HepG2 (cell line): ENCODE measurements around the gene EEFSEC. TPM values are rescaled to one million over a fixed set of nuclear protein-coding genes. Genes with fewer than 3 reads are reported as not detected.

Experiments
- ELF3 ChIP-seq: IDR thresholded peaks from 2 replicates; pipeline ENCODE4 v1.6.1; 2016; ENCODE audit warnings: missing genetic modification reagents, missing compliant biosample characterization
- IRF2 ChIP-seq: IDR thresholded peaks from 2 replicates; pipeline ENCODE4 v1.6.1; 2018; ENCODE audit warnings: missing genetic modification reagents, missing compliant biosample characterization
- MED1 ChIP-seq: sonication (generic); formaldehyde crosslinking; IDR thresholded peaks from 2 replicates; pipeline ENCODE4 v1.4.0; 2020; ENCODE audit warnings: missing genetic modification reagents
- NFKBIZ ChIP-seq: IDR thresholded peaks from 2 replicates; pipeline ENCODE4 v1.6.1; 2018; ENCODE audit warnings: missing genetic modification reagents, missing compliant biosample characterization
- NPAS2 ChIP-seq: sonication (generic); formaldehyde crosslinking; IDR thresholded peaks from 2 replicates; pipeline ENCODE4 v1.8.0; 2022; ENCODE audit warnings: mild to moderate bottlenecking, missing genetic modification reagents, borderline replicate concordance
- NR2F1 ChIP-seq, 2 experiments: fragments of 450-650 bp in 1 of 2; formaldehyde crosslinking in 1 of 2; IDR thresholded peaks; 2 replicates each; pipeline versions ENCODE4 v1.5.0 to v1.6.1; 2016 to 2020; ENCODE audit warnings: mild to moderate bottlenecking in 1 of 2, missing compliant biosample characterization in 1 of 2, missing genetic modification reagents in 1 of 2, moderate library complexity in 1 of 2
- TBL1XR1 ChIP-seq: fragments of 150-350 bp; IDR thresholded peaks from 2 replicates; pipeline ENCODE4 v1.6.1; 2014; ENCODE audit warnings: borderline replicate concordance, low read length; ENCODE audit not compliant: partially characterized antibody
- ZMYM2 ChIP-seq: sonication (generic); formaldehyde crosslinking; IDR thresholded peaks from 2 replicates; pipeline ENCODE4 v1.8.0; 2022; ENCODE audit warnings: mild to moderate bottlenecking, missing genetic modification reagents
- ZNF12 ChIP-seq: sonication (generic); formaldehyde crosslinking; IDR thresholded peaks from 2 replicates; pipeline ENCODE4 v1.5.0; 2020; ENCODE audit warnings: missing genetic modification reagents
- ZNF335 ChIP-seq: sonication (generic); formaldehyde crosslinking; IDR thresholded peaks from 2 replicates; pipeline ENCODE4 v1.4.0; 2020; ENCODE audit warnings: missing genetic modification reagents
- ZNF891 ChIP-seq: sonication (generic); formaldehyde crosslinking; IDR thresholded peaks from 2 replicates; pipeline ENCODE4 v1.5.0; 2020; ENCODE audit warnings: mild to moderate bottlenecking, missing genetic modification reagents
- polyA plus RNA-seq, 8 experiments: library from polyadenylated mRNA; depleted of rRNA in 3 of 8; stranded (reverse) in 7 of 8; unstranded in 1 of 8; fragments of >200 nt; fragmentation: Illumina TruSeq in 4 of 8; extraction: Trizol in 4 of 8; gene quantifications; 2 replicates each; pipeline versions ENCODE4 v1.2.1 to v1.2.3, GENCODE V29; 2011 to 2016; ENCODE audit warnings: low read depth in 4 of 8, missing spikeins in 1 of 8, mixed read lengths in 1 of 8; ENCODE audit not compliant: insufficient read depth in 1 of 8
- total RNA-seq, 5 experiments: library from RNA; depleted of rRNA; stranded (reverse); fragments of >200 nt; fragmentation: Illumina TruSeq; extraction: Trizol; gene quantifications; 2 replicates each; pipeline ENCODE4 v1.2.3, GENCODE V29; 2016; ENCODE audit warnings: low read depth in 1 of 5
- TF ChIP-seq, protein P1 (sequence below), 2 experiments: IDR thresholded peaks; 2 replicates each; pipeline ENCODE4 v1.6.1; 2011 to 2012; ENCODE audit warnings: low read length in 2 of 2, borderline replicate concordance in 1 of 2, low read depth in 1 of 2, mild to moderate bottlenecking in 1 of 2, moderate library complexity in 1 of 2
- TF ChIP-seq, protein P2 (sequence below): sonication (generic); formaldehyde crosslinking; IDR thresholded peaks from 2 replicates; pipeline ENCODE4 v1.4.0; 2020; ENCODE audit warnings: missing genetic modification reagents
- TF ChIP-seq, protein P3 (sequence below): sonication (generic); formaldehyde crosslinking; conservative IDR thresholded peaks from 2 replicates; pipeline ENCODE4 v1.4.0; 2020; ENCODE audit warnings: mild to moderate bottlenecking, missing genetic modification reagents, moderate library complexity

EEFSEC gene
- total and polyA plus RNA-seq, 2 of the 13 experiments (the other 11 are each of a cell fraction or from before 2014, with no cell fraction given) = 6.4 to 24.2 TPM

DNA sequence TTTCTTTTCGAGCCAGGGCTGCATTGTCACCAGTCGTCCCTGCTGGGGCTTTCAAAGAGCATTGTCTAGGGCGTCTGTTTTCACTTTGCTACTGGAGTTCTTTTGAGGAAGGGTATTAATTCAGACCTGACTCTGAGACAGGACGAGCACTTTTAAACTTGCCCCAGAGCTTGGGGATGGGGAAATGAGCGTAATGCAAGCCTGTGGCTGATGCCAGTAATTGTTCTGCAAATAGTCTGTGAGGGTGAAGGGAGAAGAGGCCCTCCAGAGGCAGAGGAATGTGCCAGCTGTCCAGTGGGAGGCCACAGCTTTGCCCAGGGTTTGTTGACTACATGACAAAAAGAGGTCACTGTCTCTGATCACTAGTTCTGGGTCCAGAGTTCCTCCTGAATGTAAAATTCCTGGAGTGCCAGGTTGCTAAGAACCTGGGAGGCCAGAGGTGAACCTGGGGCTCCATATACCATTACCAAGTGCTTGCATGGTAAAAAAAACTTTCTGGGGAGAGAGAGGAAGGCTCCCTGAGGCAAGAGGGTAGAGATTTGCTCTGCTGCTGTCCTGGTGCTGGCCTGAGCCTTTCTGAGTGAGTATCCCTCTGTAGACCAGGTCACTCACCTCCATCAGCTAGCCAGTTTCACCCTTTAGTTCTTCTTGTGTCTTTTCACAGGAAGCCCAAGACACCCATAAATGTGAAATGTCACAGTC lies 14.8 kb downstream of the EEFSEC start (continued):
- peak; percentile 61; the same call in 1 of the 2 replicates for TF ChIP-seq ZNF12
- TF ChIP-seq, protein P1, sequence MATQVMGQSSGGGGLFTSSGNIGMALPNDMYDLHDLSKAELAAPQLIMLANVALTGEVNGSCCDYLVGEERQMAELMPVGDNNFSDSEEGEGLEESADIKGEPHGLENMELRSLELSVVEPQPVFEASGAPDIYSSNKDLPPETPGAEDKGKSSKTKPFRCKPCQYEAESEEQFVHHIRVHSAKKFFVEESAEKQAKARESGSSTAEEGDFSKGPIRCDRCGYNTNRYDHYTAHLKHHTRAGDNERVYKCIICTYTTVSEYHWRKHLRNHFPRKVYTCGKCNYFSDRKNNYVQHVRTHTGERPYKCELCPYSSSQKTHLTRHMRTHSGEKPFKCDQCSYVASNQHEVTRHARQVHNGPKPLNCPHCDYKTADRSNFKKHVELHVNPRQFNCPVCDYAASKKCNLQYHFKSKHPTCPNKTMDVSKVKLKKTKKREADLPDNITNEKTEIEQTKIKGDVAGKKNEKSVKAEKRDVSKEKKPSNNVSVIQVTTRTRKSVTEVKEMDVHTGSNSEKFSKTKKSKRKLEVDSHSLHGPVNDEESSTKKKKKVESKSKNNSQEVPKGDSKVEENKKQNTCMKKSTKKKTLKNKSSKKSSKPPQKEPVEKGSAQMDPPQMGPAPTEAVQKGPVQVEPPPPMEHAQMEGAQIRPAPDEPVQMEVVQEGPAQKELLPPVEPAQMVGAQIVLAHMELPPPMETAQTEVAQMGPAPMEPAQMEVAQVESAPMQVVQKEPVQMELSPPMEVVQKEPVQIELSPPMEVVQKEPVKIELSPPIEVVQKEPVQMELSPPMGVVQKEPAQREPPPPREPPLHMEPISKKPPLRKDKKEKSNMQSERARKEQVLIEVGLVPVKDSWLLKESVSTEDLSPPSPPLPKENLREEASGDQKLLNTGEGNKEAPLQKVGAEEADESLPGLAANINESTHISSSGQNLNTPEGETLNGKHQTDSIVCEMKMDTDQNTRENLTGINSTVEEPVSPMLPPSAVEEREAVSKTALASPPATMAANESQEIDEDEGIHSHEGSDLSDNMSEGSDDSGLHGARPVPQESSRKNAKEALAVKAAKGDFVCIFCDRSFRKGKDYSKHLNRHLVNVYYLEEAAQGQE (IDR thresholded peaks at IDR 0.05; ENCODE audit: borderline replicate concordance in 1 of 2, low read depth in 1 of 2, low read length in 2 of 2) = peak in 1 of 2 experiments; percentile 69; a peak in 2 of 4 replicates
- TF ChIP-seq IRF2 (CRISPR knock-in tag) = peak; percentile 84
- peak; percentile 95 for TF ChIP-seq TBL1XR1
- TF ChIP-seq ELF3 (CRISPR knock-in tag) = peak; percentile 74
- peak; percentile 40; the same call in 1 of the 2 replicates for TF ChIP-seq ZNF335
- TF ChIP-seq NR2F1 (CRISPR knock-in tag; IDR thresholded peaks at IDR 0.05) = peak; percentile 70 to 83; a peak in 3 of 4 replicates
- TF ChIP-seq MED1 = peak; percentile 93
- TF ChIP-seq, protein P2, sequence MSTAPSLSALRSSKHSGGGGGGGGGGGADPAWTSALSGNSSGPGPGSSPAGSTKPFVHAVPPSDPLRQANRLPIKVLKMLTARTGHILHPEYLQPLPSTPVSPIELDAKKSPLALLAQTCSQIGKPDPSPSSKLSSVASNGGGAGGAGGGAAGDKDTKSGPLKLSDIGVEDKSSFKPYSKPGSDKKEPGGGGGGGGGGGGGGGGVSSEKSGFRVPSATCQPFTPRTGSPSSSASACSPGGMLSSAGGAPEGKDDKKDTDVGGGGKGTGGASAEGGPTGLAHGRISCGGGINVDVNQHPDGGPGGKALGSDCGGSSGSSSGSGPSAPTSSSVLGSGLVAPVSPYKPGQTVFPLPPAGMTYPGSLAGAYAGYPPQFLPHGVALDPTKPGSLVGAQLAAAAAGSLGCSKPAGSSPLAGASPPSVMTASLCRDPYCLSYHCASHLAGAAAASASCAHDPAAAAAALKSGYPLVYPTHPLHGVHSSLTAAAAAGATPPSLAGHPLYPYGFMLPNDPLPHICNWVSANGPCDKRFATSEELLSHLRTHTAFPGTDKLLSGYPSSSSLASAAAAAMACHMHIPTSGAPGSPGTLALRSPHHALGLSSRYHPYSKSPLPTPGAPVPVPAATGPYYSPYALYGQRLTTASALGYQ (CRISPR knock-in tag) = peak; percentile 79; the same call in 1 of the 2 replicates
- TF ChIP-seq, protein P3, sequence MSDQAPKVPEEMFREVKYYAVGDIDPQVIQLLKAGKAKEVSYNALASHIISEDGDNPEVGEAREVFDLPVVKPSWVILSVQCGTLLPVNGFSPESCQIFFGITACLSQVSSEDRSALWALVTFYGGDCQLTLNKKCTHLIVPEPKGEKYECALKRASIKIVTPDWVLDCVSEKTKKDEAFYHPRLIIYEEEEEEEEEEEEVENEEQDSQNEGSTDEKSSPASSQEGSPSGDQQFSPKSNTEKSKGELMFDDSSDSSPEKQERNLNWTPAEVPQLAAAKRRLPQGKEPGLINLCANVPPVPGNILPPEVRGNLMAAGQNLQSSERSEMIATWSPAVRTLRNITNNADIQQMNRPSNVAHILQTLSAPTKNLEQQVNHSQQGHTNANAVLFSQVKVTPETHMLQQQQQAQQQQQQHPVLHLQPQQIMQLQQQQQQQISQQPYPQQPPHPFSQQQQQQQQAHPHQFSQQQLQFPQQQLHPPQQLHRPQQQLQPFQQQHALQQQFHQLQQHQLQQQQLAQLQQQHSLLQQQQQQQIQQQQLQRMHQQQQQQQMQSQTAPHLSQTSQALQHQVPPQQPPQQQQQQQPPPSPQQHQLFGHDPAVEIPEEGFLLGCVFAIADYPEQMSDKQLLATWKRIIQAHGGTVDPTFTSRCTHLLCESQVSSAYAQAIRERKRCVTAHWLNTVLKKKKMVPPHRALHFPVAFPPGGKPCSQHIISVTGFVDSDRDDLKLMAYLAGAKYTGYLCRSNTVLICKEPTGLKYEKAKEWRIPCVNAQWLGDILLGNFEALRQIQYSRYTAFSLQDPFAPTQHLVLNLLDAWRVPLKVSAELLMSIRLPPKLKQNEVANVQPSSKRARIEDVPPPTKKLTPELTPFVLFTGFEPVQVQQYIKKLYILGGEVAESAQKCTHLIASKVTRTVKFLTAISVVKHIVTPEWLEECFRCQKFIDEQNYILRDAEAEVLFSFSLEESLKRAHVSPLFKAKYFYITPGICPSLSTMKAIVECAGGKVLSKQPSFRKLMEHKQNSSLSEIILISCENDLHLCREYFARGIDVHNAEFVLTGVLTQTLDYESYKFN (CRISPR knock-in tag) = peak; percentile 98
- no peak for TF ChIP-seq ZMYM2
- TF ChIP-seq NPAS2 = no peak
- peak; percentile 73 for TF ChIP-seq NFKBIZ (CRISPR knock-in tag)
- TF ChIP-seq ZNF891 (CRISPR knock-in tag) = no peak
